ENCODE measurements around the gene RNPEP.

Gene RNPEP

DNA sequence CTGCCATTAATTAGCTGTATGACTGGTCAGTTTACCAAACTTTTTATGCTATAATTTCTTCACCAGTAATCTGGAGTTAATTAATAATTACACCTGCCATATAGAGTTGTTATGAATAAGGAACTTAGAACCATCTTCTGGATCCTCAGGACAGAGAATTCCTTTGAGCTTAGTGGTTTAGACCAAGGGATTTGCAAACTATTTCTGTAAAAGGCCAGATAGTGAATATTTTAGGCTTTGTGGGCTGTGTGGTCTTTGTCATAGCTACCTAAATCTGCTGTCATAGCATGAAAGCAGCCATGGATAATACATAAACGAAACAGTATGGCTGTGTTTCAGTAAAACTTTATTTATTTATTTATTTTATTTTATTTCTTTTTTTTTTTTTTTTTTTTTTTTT lies 18.2 kb upstream of the RNPEP start:
- DNase-seq: no peak

- DNase-seq: no peak
These were observed 16.3 kb upstream of the RNPEP start for GRCh38 chr1:201966171-201966570.

GRCh38 chr1:201968202-201968925 lies 14.1 kb upstream of the RNPEP start:
- DNase-seq: no peak

GRCh38 chr1:201970334-201971159 lies 11.9 kb upstream of the RNPEP start:
- no peak for DNase-seq

DNA sequence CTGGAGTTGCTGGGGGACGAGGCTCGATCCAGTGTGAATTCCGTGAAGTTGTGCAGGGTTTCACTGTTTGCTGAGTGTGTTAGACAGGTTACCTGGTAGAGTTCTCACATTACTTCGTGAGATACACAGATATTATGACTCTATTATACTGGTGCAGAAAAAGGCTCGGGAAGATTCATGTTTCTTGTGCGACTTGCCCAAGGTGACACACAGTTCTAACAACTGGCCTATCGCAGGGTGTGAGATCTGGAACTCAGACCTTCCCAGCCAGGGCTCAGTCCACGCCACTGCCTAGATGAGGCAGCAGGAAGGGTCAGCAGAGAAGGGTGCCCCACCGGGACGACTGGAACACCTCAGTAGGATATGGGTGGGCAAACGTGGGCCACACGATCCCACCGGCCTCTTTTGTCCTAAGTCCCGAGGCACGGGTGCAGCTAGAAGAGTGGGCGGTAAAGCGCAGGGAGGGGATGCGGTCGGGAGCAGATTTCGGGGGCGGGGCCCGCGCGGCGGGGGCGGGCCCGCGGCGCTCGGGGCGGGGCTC lies 296 bp upstream of the RNPEP start:
- DNase-seq: no peak

GRCh38 chr1:201983380-201983805 lies 945 bp downstream of the RNPEP start:
- DNase-seq: no peak

- DNase-seq: no peak
These were observed 2.0 kb downstream of the RNPEP start for GRCh38 chr1:201984446-201984845.

- DNase-seq: no peak
These were observed 2.9 kb downstream of the RNPEP start for GRCh38 chr1:201985355-201985754.

GRCh38 chr1:201988601-201989000 lies 6.2 kb downstream of the RNPEP start:
- no peak for DNase-seq

DNA sequence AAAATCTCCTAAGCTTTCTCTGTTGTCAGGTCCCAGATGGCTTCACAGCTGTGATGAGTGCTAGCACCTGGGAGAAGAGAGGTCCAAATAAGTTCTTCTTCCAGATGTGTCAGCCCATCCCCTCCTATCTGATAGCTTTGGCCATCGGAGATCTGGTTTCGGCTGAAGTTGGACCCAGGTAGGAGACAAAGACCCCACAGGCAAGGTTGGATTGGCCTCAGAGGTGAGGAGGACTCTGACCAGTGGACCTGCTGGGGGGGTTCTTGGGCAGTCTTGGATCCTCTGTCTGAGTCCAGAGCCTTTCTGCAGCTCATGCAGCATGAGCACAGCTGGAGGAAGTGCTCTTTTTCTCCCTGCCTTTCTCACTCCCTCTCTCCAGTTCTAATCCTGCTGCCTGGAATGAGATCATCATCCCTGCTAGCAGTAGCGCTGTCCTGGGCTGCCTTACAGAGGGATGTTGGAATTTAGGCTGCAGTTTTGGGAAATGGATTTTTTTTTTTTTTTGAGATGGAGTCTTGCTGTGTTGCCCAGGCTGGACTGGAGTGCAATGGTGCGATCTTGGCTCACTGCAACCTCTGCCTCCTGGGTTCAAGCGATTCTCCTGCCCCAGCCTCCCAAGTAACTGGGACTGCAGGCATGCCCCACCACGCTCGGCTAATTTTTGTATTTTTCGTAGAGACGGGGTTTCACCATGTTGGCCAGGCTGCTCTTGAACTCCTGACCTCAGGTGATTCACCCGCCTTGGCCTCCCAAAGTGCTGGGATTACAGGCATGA lies 7.1 kb downstream of the RNPEP start:
- no peak for DNase-seq

DNA sequence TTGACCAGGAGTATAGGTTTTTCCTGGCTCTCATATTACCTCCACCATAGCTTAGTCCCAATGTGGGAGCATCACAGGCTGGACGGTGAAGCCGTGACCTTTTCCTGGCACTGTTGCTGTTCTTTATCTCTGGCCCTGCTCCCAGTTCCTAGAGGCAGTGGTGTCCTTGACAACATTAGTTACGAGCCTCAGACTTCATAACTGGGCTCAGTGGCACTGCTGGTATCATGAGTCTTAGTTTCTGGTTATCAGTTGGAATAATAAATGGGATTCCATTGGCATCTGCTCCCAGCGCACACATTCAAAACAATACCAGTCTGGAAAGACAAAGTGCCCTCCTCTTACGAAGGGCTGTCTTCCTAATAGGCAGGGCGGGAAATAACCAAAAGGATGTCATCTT lies 8.0 kb downstream of the RNPEP start:
- DNase-seq: no peak

DNA sequence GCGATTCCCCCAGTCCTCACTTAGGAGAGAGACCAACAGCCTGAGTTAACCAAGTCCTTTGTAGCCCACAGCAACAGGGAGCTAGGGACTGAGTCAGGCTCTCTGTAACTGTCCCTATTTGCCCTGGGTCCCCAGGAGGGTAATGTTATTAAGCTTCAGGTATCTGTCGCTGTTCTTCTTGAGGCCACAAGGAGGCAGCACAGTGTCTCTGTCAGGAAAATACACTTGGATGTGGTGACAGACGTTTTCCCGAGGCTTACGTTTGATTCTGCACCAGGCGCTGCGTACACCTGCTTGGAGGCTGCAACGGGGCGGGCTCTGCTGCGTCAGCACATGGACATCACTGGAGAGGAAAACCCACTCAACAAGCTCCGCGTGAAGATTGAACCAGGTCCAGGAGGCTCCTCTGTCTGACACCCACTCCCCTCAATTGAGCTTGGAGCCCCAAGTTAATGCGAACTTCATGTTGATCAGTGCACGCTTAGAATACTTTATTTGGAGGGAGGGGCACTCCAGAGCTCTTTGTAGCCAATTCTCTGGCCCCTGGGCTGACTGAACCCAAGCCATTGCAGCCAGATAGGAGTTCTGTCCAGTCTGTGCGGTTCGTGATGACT lies 17.3 kb downstream of the RNPEP start:
- DNase-seq: no peak

DNA sequence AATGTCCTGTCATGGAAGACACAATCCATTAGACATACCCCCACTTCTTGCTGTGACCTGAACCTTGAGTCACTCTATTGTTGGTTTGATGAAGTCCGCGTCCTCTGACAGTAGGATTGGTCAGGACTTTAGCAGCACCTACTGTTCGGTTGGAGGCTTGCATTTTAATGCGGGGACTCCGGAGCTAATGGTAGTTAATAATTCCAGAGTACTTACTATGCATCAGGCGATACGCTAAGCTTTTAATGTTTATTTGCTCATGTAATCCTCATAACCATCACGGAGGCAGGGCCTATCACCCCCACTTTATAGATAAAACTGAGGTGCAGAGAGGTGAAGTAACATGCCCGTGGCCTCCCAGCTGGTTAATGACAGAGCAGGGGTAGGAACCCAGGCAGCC lies 20.1 kb downstream of the RNPEP start:
- DNase-seq: no peak

DNA sequence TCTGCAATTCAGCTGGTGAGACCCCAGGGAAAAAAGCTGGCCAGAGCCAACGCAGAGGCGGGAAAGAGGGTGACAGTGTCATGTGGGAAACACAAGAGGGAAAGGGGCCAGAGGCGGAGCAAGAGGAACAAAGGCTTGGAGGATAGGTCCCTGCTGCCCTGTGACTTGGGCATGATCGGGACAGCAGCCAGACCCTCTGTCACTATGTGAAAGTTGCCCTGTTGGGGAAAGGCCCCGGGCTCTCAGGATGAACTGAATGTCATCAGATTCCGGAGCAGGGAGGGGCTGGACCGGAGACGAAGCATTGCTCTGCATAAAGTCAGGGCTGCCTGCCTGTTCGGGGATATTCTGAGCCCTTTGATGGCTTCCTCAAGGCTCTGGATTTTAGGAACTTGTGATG lies 22.3 kb downstream of the RNPEP start:
- DNase-seq: no peak

- DNase-seq: no peak
These were observed 23.5 kb downstream of the RNPEP start for GRCh38 chr1:202005958-202006357.

DNA sequence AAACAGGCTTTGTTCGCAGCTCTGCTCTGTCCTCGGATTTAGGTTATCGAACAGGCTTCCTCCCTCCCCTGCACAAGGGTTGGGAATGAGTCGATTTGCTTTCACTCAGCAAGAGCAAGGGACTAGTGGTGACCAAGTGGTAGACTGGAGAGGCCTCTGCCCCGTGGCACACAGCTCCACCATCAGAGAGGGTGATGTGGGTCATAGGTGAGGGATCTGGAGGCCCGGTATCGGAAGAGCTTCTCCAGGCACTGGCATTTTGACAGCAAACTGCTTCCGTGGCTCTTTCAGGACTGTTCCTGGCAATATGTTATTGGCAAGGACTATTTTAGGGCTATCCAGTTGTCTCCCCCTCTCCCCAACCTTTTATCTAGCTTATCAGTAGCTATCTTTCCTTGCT lies 24.9 kb downstream of the RNPEP start:
- no peak for DNase-seq

GRCh38 chr1:202007805-202008489 lies 25.5 kb downstream of the RNPEP start:
- peak; percentile 66 for DNase-seq

DNA sequence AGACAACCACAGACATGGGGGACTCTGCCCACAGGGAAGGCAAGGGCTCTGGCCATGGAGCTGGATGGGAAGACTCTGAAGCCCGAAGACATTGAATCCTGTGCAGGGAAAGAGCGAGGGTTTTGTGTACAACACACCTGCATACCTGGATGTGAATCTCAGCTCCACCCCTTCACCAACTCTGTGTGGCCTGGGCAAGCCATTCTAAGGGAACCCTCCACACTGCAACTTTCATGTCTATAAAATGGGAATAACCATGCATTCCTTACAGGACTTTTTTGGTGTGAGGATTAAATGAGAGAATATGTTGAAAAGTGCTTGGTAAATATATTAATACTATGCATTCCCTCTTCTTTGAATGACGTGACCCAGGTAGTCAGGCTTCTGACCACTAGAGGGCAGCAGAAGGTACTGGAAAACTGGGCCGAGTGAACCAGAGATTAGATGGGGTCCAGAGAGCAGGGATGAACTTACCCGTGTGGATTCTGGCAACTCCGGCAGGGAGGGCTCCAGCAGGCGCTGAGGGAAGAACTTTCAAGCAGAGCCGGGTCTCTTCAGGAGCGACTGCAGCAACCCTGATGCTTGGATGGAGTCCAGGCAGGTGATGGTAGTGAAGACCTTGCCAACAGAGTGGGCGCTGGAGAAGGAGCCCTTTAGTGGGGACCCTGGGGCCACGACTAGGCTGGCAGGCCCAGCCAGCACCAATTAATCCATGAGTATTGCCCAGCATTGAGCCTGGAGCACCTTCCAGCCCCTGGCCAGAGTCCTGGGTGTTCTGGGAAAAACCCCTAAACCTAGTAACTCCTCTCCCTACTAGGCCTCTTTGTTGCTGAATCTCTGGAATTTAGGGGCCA lies 27.1 kb downstream of the RNPEP start:
- DNase-seq: peak; percentile 76

GRCh38 chr1:202010180-202011015 lies 27.9 kb downstream of the RNPEP start, which contains the start of gene ELF3:
Gene ELF3, plus strand, starts transcription at chr1:202010587. Its CDS starts 550 bp downstream, at chr1:202011137.
- no peak for DNase-seq

- no peak for DNase-seq
These were observed 29.5 kb downstream of the RNPEP start for GRCh38 chr1:202011994-202012393.
